Neuronal stem cell (in vitro differentiated cells): ENCODE results near the gene PKMYT1.

ENCODE experiments used
- DNase-seq: peaks from one replicate; pipeline ENCODE4 v3.0.0-alpha.2; 2013; ENCODE audit warnings: low spot score
- H2AFZ ChIP-seq: one replicate; pipeline ENCODE4 v1.6.1; 2013; ENCODE audit warnings: mild to moderate bottlenecking, low read length, inconsistent platforms
- H2AK5ac ChIP-seq: 2 replicates; pipeline ENCODE4 v1.6.1; 2013; ENCODE audit warnings: low read depth, mild to moderate bottlenecking, inconsistent platforms, low read length, moderate library complexity, mixed read lengths
- H2BK120ac ChIP-seq: 2 replicates; pipeline ENCODE4 v1.6.1; 2013; ENCODE audit warnings: low read depth, mild to moderate bottlenecking, inconsistent platforms, low read length, moderate library complexity, mixed read lengths
- H2BK12ac ChIP-seq: one replicate; pipeline ENCODE4 v1.6.1; 2013; ENCODE audit warnings: low read length, inconsistent platforms
- H2BK15ac ChIP-seq: 2 replicates; pipeline ENCODE4 v1.6.1; 2013; ENCODE audit warnings: mild to moderate bottlenecking, low read length, inconsistent platforms, mixed read lengths
- H2BK5ac ChIP-seq: one replicate; pipeline ENCODE4 v1.6.1; 2013; ENCODE audit warnings: inconsistent platforms, mild to moderate bottlenecking, low read length, moderate library complexity
- H3K14ac ChIP-seq: one replicate; pipeline ENCODE4 v1.6.1; 2013; ENCODE audit warnings: low read length, inconsistent platforms
- H3K18ac ChIP-seq: 2 replicates; pipeline ENCODE4 v1.6.1; 2013; ENCODE audit warnings: low read length, inconsistent platforms
- H3K23ac ChIP-seq: 2 replicates; pipeline ENCODE4 v1.6.1; 2013; ENCODE audit warnings: low read depth, mild to moderate bottlenecking, mixed read lengths, low read length, inconsistent platforms; ENCODE audit not compliant: poor library complexity
- H3K27ac ChIP-seq: replicated peaks from 3 replicates; pipeline ENCODE4 v1.5.1; 2013; ENCODE audit warnings: low read length, inconsistent platforms
- H3K27me3 ChIP-seq, 3 experiments: 2 replicates each; pipeline ENCODE4 v1.6.1; 2013; ENCODE audit warnings: low read length in 3 of 3, mild to moderate bottlenecking in 2 of 3, inconsistent platforms in 1 of 3, low read depth in 1 of 3, mixed read lengths in 1 of 3, moderate library complexity in 1 of 3; ENCODE audit not compliant: control insufficient read depth in 3 of 3, insufficient read depth in 3 of 3
- H3K36me3 ChIP-seq, 2 donors: replicated peaks in 1 of 2; 2 replicates each; pipeline ENCODE4 v1.6.1; 2013; ENCODE audit warnings: low read length in 2 of 2; ENCODE audit not compliant: control insufficient read depth in 2 of 2, insufficient read depth in 2 of 2
- H3K4ac ChIP-seq: 2 replicates; pipeline ENCODE4 v1.6.1; 2013; ENCODE audit warnings: inconsistent platforms, mild to moderate bottlenecking, low read length, moderate library complexity
- H3K4me1 ChIP-seq, 2 donors: 1 replicate in 1 of 2; 2 replicates in 1 of 2; pipeline ENCODE4 v1.6.1; 2013; ENCODE audit warnings: low read length in 2 of 2, low read depth in 1 of 2; ENCODE audit not compliant: control insufficient read depth in 2 of 2, insufficient read depth in 1 of 2
- H3K4me2 ChIP-seq: one replicate; pipeline ENCODE4 v1.6.1; 2013; ENCODE audit warnings: mild to moderate bottlenecking, low read length, inconsistent platforms; ENCODE audit not compliant: insufficient read depth, poor library complexity, severe bottlenecking
- H3K4me3 ChIP-seq, 2 donors: 2 replicates each; pipeline ENCODE4 v1.5.1; 2013; ENCODE audit warnings: low read length in 2 of 2, mild to moderate bottlenecking in 2 of 2, inconsistent platforms in 1 of 2, moderate library complexity in 1 of 2
- H3K79me1 ChIP-seq: one replicate; pipeline ENCODE4 v1.6.1; 2013; ENCODE audit warnings: low read depth, mild to moderate bottlenecking, inconsistent platforms, low read length, moderate library complexity
- H3K9ac ChIP-seq: one replicate; pipeline ENCODE4 v1.6.1; 2013; ENCODE audit warnings: mild to moderate bottlenecking, low read depth, low read length, inconsistent platforms; ENCODE audit not compliant: poor library complexity
- H3K9me3 ChIP-seq, 2 donors: replicated peaks in 1 of 2; 2 replicates each; pipeline versions ENCODE3 to v1.6.1; 2013; ENCODE audit warnings: low read length in 2 of 2, mild to moderate bottlenecking in 2 of 2, inconsistent platforms in 1 of 2, low read depth in 1 of 2, mixed read lengths in 1 of 2, moderate library complexity in 1 of 2; ENCODE audit not compliant: control insufficient read depth in 2 of 2, insufficient read depth in 1 of 2
- H4K8ac ChIP-seq: one replicate; pipeline ENCODE4 v1.6.1; 2013; ENCODE audit warnings: low read depth, mild to moderate bottlenecking, inconsistent platforms, low read length, moderate library complexity
- H4K91ac ChIP-seq: one replicate; pipeline ENCODE4 v1.6.1; 2013; ENCODE audit warnings: low read length, low read depth, mild to moderate bottlenecking, inconsistent platforms; ENCODE audit not compliant: poor library complexity
- WGBS, 2 donors: extraction: QIAGEN DNeasy Blood & Tissue Kit; methylation state at CpG; one replicate each; pipeline ENCODE4 v1.1.7; 2013; ENCODE audit warnings: missing lambda C conversion rate in 2 of 2, mixed read lengths in 1 of 2; ENCODE audit not compliant: insufficient read length in 2 of 2, insufficient replicate concordance in 1 of 2; ENCODE audit errors: extremely low coverage in 2 of 2; 5-methylcytosine and 5-hydroxymethylcytosine counted together

Gene PKMYT1

DNA sequence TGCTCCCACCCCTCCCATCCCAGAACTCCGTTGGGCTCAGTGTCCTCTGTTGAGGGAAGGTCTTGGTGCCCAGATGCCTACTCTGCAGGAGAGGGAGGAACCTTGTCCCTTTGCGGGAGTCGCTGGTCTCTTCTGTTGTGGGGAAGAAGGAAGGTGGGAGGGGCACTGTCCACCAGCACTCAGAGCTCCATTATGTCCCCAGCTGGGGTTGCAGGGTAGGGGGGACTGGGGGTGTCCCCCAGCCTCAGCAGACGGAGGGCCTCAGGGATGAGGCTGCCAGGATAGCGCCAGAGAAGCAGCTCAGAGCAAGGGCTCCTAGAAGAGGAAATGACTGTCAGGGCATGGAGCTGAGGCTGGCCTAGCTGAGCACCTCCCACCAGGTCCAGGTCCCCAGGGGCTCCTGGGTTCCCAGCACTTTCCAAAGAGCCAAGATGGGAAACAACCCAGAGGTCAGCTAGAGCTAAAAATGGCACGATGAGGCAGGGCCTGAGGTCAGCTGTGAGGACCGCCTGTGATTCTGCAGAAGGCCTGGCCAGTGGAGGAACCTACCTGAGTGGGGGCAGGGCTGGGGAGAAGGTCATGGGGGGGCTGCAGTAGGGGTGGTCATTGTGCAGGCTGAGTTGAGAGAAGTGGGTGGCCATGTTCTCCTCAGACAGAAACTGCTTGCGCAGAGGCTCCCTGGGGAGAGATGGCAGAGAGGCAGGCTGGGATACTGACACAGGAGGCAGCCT is 42.6 kb upstream of the PKMYT1 start:
- WGBS, 2 donors, result no CpG with 5 or more reads among the region's 8 CpGs
- no peak overlapping the region for H4K8ac ChIP-seq
- no peak overlapping the region for H3K4ac ChIP-seq
- no peak overlapping the region for H2BK12ac ChIP-seq
- DNase-seq, result no peak
- H4K91ac ChIP-seq, result no peak overlapping the region
- peaks cover 0 to 5% (median 0%) of the 10 kb centered on the region in 3 experiments for H3K27me3 ChIP-seq
- peak overlapping the region; percentile 64 for H2BK120ac ChIP-seq
- H2BK15ac ChIP-seq, result peak overlapping the region; percentile 34
- H3K4me1 ChIP-seq, result peaks cover 25% of the 10 kb centered on the region in 2 donors
- H2BK5ac ChIP-seq, result peak overlapping the region; percentile 71
- H3K18ac ChIP-seq, result peak overlapping the region; percentile 98
- H3K14ac ChIP-seq, result no peak overlapping the region
- H3K79me1 ChIP-seq, result peaks cover 5% of the 10 kb centered on the region
- H2AFZ ChIP-seq, result peak overlapping the region; percentile 95
- peak overlapping the region; percentile 98 for H2AK5ac ChIP-seq
- peak overlapping the region; percentile 100 for H3K4me2 ChIP-seq
- peak overlapping the region; percentile 60 for H3K9ac ChIP-seq
- H3K23ac ChIP-seq, result peak overlapping the region; percentile 45
- H3K36me3 ChIP-seq, result peaks cover 9 to 25% of the 10 kb centered on the region in 2 donors
- peak overlapping the region; percentile 66 to 82 for H3K4me3 ChIP-seq
- H3K9me3 ChIP-seq, result no peaks in the 10 kb centered on the region
- H3K27ac ChIP-seq, result peak overlapping the region; percentile 49

DNA sequence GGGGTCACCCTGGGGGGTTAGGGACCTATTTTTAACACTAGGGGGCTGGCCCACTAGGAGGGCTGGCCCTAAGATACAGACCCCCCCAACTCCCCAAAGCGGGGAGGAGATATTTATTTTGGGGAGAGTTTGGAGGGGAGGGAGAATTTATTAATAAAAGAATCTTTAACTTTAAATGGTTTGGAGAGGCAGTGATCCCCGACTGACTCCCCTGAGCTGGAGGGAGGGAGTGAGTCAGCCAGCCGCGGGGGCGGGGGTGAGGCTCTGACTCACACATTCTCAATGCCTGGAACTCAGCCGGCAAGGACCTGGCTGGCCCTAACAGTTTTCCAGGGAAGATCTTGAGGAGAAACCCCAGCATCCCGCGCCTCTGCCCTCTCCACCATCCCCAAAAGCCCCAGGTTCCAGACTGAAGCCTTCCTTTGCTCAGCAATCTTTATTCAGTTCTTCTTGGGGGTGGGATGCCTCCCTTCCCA is 42.0 kb upstream of the PKMYT1 start:
- Histone ChIP-seq H3K9me3 (no peaks in the 10 kb centered on the region), H4K8ac (no peak overlapping the region), H3K79me1 (peaks cover 8% of the 10 kb centered on the region), H3K23ac (no peak overlapping the region), H3K4me1 (peaks cover 25% of the 10 kb centered on the region in 2 donors), H3K9ac (peak overlapping the region; percentile 86), H3K14ac (no peak overlapping the region), H2BK5ac (peak overlapping the region; percentile 82), H2AFZ (no peak overlapping the region), H3K4me2 (peak overlapping the region; percentile 100), H3K4ac (no peak overlapping the region), H2BK120ac (peak overlapping the region; percentile 90), H2AK5ac (no peak overlapping the region), H2BK12ac (peak overlapping the region; percentile 100), H2BK15ac (no peak overlapping the region), H3K18ac (peak overlapping the region; percentile 98), H3K4me3 (peak overlapping the region; percentile 51 to 91), H4K91ac (no peak overlapping the region), H3K36me3 (peaks cover 9 to 19% of the 10 kb centered on the region in 2 donors), H3K27me3 (peaks cover 0 to 8% (median under 1%) of the 10 kb centered on the region in 3 experiments), H3K27ac (peak overlapping the region; percentile 92)
- peak; percentile 73 for DNase-seq
- no CpG with 5 or more reads among the region's 8 CpGs for WGBS, 2 donors

DNA sequence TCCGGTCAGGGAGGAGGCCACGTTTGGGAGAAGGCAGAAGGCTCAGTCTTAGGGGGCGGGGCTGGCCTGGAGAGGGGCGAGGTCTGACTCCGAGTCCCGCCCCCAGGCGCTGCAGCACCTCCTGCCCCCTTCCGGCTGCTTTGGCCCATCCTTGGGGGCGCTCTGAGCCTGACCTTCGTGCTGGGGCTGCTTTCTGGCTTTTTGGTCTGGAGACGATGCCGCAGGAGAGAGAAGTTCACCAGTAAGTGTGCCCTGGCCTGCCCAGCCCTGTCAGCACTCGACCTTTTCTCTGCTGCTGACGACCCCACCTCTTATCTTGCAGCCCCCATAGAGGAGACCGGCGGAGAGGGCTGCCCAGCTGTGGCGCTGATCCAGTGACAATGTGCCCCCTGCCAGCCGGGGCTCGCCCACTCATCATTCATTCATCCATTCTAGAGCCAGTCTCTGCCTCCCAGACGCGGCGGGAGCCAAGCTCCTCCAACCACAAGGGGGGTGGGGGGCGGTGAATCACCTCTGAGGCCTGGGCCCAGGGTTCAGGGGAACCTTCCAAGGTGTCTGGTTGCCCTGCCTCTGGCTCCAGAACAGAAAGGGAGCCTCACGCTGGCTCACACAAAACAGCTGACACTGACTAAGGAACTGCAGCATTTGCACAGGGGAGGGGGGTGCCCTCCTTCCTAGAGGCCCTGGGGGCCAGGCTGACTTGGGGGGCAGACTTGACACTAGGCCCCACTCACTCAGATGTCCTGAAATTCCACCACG is 41.4 kb upstream of the PKMYT1 start:
- Histone ChIP-seq H2AFZ (peak overlapping the region; percentile 93), H2BK12ac (peak overlapping the region; percentile 100), H4K91ac (no peak overlapping the region), H3K27ac (peak overlapping the region; percentile 92), H3K4me1 (peaks cover 25 to 29% of the 10 kb centered on the region in 2 donors), H2BK120ac (peak overlapping the region; percentile 90), H3K14ac (peak overlapping the region; percentile 89), H2BK15ac (peak overlapping the region; percentile 96), H3K4me3 (peak overlapping the region; percentile 51 to 91), H3K4ac (peak overlapping the region; percentile 9), H2AK5ac (peak overlapping the region; percentile 81), H4K8ac (no peak overlapping the region), H3K27me3 (peaks cover 0 to 13% (median 5%) of the 10 kb centered on the region in 3 experiments), H3K9me3 (no peaks in the 10 kb centered on the region), H3K9ac (peak overlapping the region; percentile 91), H3K79me1 (peaks cover 9% of the 10 kb centered on the region), H3K36me3 (peaks cover 5 to 13% of the 10 kb centered on the region in 2 donors), H3K4me2 (peak overlapping the region; percentile 100), H3K23ac (peak overlapping the region; percentile 97), H3K18ac (peak overlapping the region; percentile 98), H2BK5ac (peak overlapping the region; percentile 82)
- peak; percentile 89 for DNase-seq
- WGBS, 2 donors, result no CpG with 5 or more reads among the region's 25 CpGs
